Measurements from ENCODE around the gene NR6A1.

NR6A1 gene

DNA sequence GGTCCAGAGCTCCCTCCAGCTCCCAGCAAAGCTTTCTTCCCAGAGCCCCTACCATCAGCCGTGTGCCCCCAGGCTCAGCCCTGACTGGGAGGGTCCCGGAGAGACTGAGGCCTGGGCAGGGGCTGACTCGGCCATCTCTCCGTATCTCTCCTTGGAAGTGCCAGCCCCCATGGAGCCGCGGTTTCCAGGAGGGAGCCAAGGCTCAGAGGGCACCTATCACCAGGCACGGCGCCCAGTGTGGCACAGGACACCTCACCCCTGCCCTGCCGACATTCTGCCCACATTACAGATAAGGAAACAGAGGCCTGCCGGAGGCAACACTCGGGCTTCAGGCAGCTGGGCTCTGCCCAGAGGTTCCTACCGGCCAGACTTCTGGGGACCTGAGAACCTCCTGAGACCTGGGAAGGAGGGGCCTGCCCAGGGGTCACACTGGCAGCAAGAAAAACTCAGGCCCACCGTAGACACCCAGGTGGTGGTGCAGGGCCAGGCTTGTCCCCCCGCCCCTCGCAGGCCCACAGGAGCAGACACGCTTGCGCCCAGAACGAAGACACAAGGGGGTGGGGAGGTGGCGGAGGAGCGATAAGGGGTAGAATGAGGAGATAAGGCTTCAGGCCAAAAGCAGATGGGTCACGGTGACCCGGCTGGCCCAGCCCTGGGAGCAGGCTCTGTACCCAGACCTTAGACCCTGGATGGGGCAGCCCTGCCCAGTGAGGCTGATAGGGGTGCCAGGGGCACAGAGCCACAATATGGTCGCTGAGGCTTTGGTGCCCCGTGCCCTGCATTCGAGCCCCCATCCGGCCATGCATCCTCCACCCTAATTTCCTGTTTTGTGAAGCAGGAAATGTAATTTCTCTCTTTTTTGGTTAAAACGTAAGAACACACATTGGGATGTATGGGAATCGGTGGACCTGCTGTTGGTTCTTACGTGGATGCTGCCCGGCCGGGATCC lies 275.7 kb downstream of the NR6A1 start:
- H3K4me3 ChIP-seq (ENCODE audit: low read depth, low read length), result no peak overlapping the region

DNA sequence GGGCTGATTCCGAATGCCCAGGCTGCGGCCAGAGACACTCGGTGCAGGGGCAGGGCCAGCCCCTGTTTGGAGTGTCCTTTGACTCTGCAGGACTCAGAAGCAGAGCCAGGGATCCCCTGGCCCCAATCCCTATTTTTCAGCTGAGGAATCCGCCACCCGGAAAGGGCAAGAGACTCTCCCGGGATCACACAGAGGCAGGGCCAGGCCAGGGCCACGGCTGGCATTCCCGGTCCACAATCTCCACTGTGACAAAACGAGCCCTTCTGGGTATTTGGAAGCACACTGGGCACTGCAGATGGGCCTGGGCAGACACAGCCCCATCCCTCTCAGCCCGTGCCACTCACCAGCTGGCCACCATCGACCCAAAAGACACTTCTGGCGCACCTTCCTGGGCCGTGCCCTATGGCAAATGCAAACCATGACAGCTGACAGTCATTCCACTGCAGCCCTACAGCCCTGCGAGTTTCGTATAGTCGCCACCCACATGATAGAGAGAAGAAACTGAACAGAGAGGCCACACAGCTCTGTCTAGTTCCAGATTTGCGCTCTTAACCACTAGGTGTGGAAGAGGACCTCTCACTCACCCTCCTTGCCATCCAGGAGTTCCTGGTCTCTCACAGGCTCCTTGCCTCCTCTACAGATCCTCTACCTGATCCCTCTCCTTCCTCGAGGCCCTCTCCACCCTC lies 277.2 kb downstream of the NR6A1 start:
- H3K4me3 ChIP-seq (ENCODE audit: low read depth, low read length), result no peak overlapping the region

DNA sequence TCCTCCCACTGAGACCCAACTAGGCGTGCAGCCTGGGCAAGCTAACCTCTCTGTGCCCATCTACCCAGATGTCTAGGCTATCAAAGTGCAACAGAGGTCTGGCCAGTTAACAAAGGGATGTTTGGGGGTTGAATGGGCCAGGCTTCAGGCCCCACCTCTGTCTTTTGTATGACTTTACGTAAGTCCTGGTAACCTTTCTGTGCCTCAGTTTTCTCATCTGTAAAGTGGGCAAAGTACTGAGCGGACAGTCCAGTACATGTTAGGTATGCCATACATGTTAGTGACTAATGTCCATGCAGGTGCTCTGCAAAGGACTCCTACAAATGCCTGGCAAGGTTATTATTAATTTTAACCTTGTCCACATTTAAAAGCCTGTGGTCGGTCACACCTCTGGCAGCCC lies 277.9 kb downstream of the NR6A1 start:
- H3K4me3 ChIP-seq (ENCODE audit: low read depth, low read length), result no peak overlapping the region

DNA sequence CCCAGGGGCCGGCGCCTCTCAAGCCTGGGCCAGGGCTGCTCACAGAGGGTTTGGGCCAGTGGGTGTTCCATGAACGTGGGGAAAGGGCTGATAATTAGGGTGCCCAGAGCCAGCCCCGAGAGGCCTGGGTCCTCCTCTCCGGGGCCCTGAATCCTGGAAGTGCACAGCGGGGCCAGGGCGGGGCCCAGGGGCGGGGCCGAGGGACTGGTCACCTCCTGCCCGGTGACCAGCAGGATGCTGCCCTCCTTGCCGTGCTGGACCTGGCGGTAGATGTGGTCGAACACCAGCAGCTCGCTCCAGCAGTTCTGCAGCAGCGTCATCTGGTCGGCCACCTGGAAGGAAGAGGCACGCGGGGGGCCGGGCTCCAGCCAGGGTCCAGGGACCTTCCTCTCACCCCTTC lies 278.3 kb downstream of the NR6A1 start:
- H3K4me3 ChIP-seq (ENCODE audit: low read depth, low read length), result no peak overlapping the region

DNA sequence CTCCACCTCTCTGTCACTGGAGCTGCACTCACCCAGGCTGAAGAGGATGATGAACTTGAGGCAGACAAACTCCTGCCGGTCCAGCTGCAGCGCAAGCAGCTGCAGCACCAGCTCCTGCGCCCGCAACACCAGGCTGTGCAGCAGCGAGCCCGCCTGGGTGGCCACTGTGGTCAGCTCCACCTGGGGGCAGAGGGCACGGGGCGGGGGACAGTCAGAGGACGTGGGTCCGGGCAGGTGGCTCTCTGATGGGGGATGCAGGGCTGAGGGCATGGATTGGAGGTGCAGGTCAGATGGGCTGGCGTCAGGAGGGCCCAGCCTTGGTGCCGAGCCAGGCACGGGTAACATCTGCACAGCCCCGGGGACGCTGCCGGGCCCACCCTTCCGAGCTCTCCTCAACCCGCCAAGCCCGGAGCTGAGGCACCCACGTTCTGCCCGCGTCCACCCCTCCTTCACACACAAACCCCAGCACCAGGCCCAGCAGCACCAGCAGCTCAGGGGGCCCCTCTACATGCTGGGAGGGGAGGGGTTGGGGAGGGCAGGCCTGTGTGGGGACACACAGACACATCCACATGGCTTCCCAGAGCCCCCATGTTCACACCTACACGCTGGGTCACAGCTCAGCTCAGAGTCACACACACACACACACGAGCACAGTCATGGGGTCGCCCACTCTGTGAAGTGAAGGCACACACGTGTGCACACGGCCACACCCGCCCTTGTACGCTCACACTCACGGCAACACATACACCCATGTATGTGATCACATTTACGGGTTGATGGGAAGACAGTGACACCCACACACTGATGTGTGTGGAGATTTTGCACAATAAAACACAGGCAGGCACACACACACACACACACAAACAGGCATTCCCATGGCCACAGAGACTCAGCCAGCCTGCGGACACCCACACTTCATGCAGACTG lies 279.8 kb downstream of the NR6A1 start:
- no peak overlapping the region for H3K4me3 ChIP-seq (ENCODE audit: low read depth, low read length)

DNA sequence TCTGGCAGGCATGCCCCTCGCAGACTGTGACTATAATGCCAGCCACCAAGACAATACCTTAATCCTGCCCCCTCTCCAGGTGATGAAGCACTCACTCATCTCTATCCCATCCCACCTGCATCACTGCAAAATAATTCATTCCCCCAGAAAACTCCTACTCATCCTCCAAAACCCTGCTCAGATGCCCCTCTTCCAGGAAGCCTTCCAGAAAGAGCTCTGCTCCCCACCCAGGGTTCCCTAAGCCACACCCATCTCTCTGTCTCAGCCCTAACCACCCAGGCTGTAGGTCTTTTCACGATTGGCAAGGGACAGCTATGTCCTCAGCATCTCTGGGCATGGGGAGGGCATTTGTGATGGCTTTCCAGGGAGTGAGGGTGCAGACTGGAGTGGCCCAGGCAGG lies 281.1 kb downstream of the NR6A1 start:
- no peak overlapping the region for H3K4me3 ChIP-seq (ENCODE audit: low read depth, low read length)

DNA sequence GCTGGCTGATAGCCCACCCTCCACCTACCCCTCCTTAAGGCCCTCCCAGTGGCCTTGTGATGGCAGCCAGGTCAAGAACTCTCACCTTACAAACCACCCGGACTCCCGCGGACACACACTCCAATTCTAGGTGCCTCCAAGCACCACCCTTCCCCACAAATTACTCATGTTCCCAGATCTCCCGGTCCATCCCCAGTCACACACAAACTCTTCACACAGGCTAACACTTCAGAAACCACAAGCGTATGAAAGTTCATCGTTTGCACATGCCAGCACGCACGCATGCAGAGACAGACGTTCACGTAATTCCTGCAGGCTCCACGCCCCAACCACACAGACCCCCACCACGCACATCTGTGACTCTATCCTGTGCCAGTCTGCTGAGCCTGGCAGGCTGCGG lies 281.9 kb downstream of the NR6A1 start:
- H3K4me3 ChIP-seq (ENCODE audit: low read depth, low read length), result no peak overlapping the region

DNA sequence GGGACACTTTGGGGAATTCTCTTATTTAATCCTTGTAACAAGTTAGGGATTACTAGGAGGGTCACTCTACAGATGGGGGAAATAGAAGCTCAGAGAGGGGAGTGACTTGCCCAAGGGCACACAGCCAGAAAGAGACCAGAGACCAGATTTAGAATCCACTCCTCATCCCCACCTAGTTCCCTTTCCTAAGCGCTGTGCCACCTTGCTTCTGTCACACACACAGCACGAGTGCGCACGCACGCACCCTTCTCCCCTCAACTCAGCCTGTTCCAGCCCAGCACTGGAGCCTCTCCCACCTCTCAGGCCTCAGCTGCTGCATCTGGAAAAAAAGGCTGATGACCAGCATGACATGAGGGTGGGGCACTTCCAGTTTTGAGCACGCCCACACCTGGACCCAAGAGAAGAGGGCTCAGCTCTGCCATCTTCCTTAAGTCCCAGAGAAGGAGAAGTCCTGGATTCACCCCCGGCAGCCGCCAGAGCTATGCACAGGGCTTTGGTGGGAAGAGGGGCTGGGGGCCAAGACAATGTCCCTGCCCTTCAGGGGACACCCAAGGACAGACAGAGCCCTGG lies 282.4 kb downstream of the NR6A1 start:
- H3K4me3 ChIP-seq (ENCODE audit: low read depth, low read length), result no peak overlapping the region

GRCh38 chr9:124487260-124488182 lies 283.6 kb downstream of the NR6A1 start:
- H3K4me3 ChIP-seq (ENCODE audit: low read depth, low read length), result no peak overlapping the region

DNA sequence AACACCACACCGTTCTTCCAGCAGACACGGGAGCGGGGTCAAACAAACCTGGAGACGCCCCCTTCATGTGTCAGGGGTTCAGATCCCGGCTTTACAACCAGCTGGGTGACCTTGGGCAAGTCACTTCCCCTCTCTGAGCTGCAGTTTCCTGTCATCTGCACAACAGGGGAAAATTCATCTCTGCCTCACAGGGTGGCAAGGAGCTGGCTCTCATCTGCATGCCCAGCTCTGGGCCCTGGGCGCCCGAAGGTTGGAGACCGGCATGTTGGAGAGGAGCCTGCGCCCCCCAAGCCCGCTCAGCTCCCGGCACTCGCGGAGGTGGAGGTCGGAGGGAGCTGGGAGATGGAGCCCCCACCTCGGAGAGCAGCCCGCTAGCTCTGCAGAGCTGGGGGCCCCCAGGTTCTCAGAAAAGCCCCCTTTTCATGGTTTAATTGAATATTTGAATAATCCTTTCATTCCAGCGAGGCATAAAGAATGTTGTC lies 284.3 kb downstream of the NR6A1 start:
- H3K4me3 ChIP-seq (ENCODE audit: low read depth, low read length), result no peak overlapping the region

DNA sequence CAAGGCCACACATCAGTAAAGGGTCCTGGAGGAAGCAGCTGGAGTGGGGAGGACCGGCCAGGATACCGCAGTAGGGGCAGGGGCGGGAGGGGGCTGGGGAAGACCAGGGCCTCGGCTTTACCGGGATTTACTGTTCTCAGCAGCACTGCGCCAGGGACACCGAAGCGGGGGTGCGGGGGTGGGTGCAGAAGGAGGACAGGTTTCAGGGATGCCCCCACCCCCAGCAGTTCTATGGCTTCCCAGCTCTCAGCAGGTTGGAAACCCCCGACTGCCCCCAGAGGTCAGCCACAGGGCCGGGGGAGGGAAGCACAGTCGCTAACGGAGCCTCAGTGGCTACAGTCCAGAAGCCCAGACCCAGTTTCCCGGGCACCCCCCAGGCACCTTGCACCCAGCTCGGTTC lies 285.2 kb downstream of the NR6A1 start:
- no peak overlapping the region for H3K4me3 ChIP-seq (ENCODE audit: low read depth, low read length)

- H3K4me3 ChIP-seq (ENCODE audit: low read depth, low read length), result no peak overlapping the region
Measured at GRCh38 chr9:124485201-124485600, 285.9 kb downstream of the NR6A1 start.

GRCh38 chr9:124483481-124483880 lies 287.6 kb downstream of the NR6A1 start:
- no peak overlapping the region for H3K4me3 ChIP-seq (ENCODE audit: low read depth, low read length)

DNA sequence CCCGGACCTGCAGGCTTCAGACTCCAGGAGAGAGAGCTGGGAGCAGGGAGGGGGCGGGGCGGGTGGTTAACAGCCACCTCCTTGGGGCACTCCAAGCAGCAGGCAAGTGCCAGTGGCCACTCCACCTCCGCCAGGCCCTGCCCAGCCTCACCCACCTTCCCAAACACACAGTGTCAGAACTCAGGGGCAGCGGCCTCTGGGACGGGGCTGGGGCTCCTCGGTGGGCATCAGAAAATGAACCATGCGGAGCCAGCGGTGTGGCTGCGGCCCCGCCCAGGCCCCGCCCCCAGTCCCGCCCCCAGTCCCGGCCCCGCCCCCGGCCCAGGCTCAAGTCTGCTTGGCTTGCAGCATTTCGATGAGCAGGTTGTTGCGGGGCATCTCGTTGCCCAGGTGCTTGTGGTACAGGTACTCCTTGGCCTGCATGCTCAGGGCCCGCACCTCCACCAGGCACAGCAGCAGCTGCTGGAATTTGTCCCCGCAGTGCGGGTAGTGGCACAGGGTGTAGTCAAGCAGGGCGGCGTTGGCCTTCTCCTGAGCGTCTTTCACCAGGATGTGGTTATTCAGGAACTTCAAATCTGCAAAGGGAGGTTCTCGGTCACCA lies 288.6 kb downstream of the NR6A1 start:
- H3K4me3 ChIP-seq (ENCODE audit: low read depth, low read length), result no peak overlapping the region

DNA sequence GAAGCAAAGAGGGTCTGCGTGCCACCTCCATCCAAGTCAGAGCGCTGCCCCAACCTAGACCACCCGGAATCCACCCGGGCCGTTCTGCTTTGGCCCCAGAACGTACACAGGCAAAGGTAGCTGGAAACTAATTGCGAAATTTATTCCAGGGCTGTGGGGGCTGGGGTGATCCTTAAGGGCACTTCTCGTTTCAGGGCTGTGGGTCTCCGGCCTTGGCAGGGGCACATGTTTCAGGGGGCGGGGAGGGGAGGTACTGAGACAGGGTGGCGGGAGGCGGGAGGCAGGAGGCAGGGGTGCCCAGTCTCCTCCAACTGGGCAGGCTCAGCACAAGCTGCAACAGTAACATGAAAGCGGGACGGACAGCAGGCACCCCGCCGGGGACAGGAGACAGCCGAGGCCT lies 290.0 kb downstream of the NR6A1 start:
- no peak overlapping the region for H3K4me3 ChIP-seq (ENCODE audit: low read depth, low read length)

- H3K4me3 ChIP-seq (ENCODE audit: low read depth, low read length), result no peak overlapping the region
Measured at GRCh38 chr9:124480621-124480981, 290.5 kb downstream of the NR6A1 start.

- no peak overlapping the region for H3K4me3 ChIP-seq (ENCODE audit: low read depth, low read length)
Measured at GRCh38 chr9:124479947-124480620, 291.0 kb downstream of the NR6A1 start.

- H3K4me3 ChIP-seq (ENCODE audit: low read depth, low read length), result no peak overlapping the region
Measured at GRCh38 chr9:124479371-124479770, 291.7 kb downstream of the NR6A1 start.

DNA sequence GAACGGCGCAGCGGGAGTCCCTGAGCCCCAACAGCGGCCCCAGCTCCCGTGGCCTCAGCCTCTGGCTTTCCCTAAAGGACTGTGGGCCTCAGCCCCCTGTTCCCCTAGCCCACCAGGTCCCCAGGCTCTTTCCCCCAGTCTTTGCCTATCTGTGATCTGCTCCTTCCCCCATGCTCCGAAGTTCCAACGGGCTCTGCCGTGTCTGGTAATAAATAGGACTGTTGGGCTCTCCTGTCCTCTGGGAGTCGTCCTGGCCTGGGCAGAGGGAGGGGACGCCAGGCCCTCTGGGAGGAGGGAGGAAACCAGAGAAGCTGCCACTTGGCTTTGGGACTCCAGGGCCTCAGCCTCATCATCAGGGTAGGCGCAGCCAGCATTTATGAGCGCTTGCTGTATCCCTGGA lies 292.8 kb downstream of the NR6A1 start:
- H3K4me3 ChIP-seq (ENCODE audit: low read depth, low read length), result no peak overlapping the region

All from iPS-11a (cell line).